Measurements from ENCODE around the gene ZNF837.

Gene ZNF837

DNA sequence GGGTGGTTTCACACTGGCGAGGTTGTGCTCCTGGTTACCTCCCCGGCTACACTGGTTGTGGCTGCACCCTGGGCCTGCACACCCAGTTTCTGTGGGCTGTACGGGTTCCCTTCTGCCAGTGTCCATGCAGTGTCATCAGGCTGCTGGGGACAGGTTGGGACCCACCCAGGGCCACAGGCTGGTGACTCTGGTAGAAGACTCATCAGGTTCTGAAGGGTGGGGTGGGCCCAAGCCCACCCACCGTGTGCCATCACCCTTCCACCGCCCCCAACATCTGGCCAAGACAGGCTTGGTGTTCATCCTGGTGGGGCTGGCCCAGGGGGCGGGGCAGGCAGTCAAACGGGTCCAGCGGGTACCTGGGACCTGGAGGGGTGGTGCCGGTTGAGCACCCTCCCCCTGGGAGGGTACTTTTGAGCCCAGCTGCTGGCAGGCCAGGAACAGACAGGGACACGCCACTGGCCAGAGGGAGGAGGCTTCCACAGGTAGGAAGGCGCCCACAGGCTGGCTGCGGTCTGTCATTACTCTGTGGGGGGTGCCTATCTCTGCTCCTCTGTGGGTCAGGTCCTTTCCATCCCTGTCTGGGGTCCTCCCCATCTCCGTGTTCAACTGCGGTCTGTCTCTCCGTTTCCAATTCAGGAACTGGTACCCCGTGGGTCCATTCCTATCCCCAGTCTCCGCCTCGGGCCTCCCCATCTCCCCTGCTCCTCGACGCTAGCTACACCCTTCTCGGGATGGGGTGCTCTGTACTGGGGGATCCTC, 14.6 kb upstream of the ZNF837 start, which contains the start of gene RNF225:
Gene RNF225, plus strand, starts transcription at position 437 of the 759 bp plus-strand sequence. CDS start 434 bp downstream, outside the sequence.
- Histone ChIP-seq H3K79me2 (ENCODE audit: insufficient read depth, low read length) (no peaks in the 10 kb centered on the region), H3K4me2 (ENCODE audit: low read length) (no peak within 1 kb of the TSS), H3K36me3 (ENCODE audit: insufficient read depth, low read length) (peaks cover 56% of the 10 kb centered on the region), H3K9me2 (ENCODE audit: low read depth, low read length) (no peaks in the 10 kb centered on the region), H3K9ac (ENCODE audit: low read length) (no peak within 1 kb of the TSS), H2AFZ (ENCODE audit: low read length) (no peak within 1 kb of the TSS), H4K20me1 (ENCODE audit: insufficient read depth, low read length) (no peaks in the 10 kb centered on the region), H3K9me3 (ENCODE audit: low read length) (no peaks in the 10 kb centered on the region), H3K4me3 (ENCODE audit: low read depth, low read length, poor library complexity, severe bottlenecking) (no peak within 1 kb of the TSS), H3F3A (ENCODE audit: insufficient read depth, low read length) (no peaks in the 10 kb centered on the region), H3K27me3 (ENCODE audit: insufficient read depth, low read length) (no peaks in the 10 kb centered on the region), H3K27ac (ENCODE audit: low read depth, low read length, poor library complexity, severe bottlenecking) (no peak within 1 kb of the TSS), H3K4me1 (ENCODE audit: insufficient read depth, low read length, severe bottlenecking) (peaks cover 5% of the 10 kb centered on the region)
- no peak for TF ChIP-seq EZH2 (IDR thresholded peaks at IDR 0.05; ENCODE audit: borderline replicate concordance, low read length)
- TF ChIP-seq, protein P1, sequence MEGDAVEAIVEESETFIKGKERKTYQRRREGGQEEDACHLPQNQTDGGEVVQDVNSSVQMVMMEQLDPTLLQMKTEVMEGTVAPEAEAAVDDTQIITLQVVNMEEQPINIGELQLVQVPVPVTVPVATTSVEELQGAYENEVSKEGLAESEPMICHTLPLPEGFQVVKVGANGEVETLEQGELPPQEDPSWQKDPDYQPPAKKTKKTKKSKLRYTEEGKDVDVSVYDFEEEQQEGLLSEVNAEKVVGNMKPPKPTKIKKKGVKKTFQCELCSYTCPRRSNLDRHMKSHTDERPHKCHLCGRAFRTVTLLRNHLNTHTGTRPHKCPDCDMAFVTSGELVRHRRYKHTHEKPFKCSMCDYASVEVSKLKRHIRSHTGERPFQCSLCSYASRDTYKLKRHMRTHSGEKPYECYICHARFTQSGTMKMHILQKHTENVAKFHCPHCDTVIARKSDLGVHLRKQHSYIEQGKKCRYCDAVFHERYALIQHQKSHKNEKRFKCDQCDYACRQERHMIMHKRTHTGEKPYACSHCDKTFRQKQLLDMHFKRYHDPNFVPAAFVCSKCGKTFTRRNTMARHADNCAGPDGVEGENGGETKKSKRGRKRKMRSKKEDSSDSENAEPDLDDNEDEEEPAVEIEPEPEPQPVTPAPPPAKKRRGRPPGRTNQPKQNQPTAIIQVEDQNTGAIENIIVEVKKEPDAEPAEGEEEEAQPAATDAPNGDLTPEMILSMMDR (IDR thresholded peaks at IDR 0.05; ENCODE audit: low read length), result no peak

DNA sequence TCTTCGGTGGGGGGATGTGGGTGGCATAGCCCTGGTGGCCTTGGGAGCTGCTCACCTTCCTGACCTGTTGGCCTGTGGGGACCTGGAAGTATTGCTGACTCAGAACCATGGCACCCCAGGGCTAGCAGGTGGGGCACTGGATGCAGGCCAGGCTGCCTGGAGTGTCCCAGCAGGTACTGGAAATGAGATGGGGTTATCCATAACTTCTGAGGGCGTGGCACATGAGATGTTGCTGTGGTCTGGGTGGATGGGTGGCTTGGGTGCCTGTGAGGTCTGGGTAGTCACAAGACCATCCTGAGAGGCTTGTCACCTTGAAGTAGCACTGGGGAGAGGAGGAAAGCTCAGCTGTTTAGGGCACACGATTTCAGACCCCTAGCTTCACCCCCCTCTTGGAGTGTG, 14.0 kb upstream of the ZNF837 start:
- H3K9me3 ChIP-seq (ENCODE audit: low read length), result no peaks in the 10 kb centered on the region
- H3K36me3 ChIP-seq (ENCODE audit: insufficient read depth, low read length), result peaks cover 62% of the 10 kb centered on the region
- no peak overlapping the region for H3K27ac ChIP-seq (ENCODE audit: low read depth, low read length, poor library complexity, severe bottlenecking)
- peaks cover 5% of the 10 kb centered on the region for H3K4me1 ChIP-seq (ENCODE audit: insufficient read depth, low read length, severe bottlenecking)
- no peak overlapping the region for H3K9ac ChIP-seq (ENCODE audit: low read length)
- no peaks in the 10 kb centered on the region for H3K9me2 ChIP-seq (ENCODE audit: low read depth, low read length)
- H2AFZ ChIP-seq (ENCODE audit: low read length), result no peak overlapping the region
- H3K4me3 ChIP-seq (ENCODE audit: low read depth, low read length, poor library complexity, severe bottlenecking), result no peak overlapping the region
- H3K4me2 ChIP-seq (ENCODE audit: low read length), result no peak overlapping the region
- H3K79me2 ChIP-seq (ENCODE audit: insufficient read depth, low read length), result no peaks in the 10 kb centered on the region
- no peaks in the 10 kb centered on the region for H4K20me1 ChIP-seq (ENCODE audit: insufficient read depth, low read length)
- no peaks in the 10 kb centered on the region for H3F3A ChIP-seq (ENCODE audit: insufficient read depth, low read length)
- no peaks in the 10 kb centered on the region for H3K27me3 ChIP-seq (ENCODE audit: insufficient read depth, low read length)
- TF ChIP-seq, protein P1 (IDR thresholded peaks at IDR 0.05; ENCODE audit: low read length), result no peak
- no peak for TF ChIP-seq EZH2 (IDR thresholded peaks at IDR 0.05; ENCODE audit: borderline replicate concordance, low read length)

DNA sequence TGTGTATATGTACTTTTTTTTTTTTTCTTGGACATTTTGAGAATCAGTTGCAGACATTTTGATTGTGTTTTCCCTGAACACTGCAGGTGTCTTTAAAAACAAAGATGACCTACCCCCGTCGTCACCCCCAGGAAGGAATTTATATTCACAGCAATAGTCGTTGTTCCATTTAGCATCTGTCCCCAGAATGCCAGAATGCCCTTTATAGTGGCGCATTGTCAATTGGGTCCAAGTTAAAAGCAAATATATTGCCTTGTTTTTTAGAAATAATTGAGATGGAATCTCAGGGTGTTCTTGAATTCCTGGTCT, 12.8 kb upstream of the ZNF837 start:
- Histone ChIP-seq H3K27me3 (ENCODE audit: insufficient read depth, low read length) (no peaks in the 10 kb centered on the region), H4K20me1 (ENCODE audit: insufficient read depth, low read length) (no peaks in the 10 kb centered on the region), H3K9me2 (ENCODE audit: low read depth, low read length) (no peaks in the 10 kb centered on the region), H3K4me2 (ENCODE audit: low read length) (no peak overlapping the region), H3K79me2 (ENCODE audit: insufficient read depth, low read length) (peaks cover 6% of the 10 kb centered on the region), H3K9ac (ENCODE audit: low read length) (no peak overlapping the region), H3K9me3 (ENCODE audit: low read length) (no peaks in the 10 kb centered on the region), H3F3A (ENCODE audit: insufficient read depth, low read length) (0 out of 2 replicates have a peak, but pooled peaks cover 4% of the 10 kb centered on the region), H3K4me1 (ENCODE audit: insufficient read depth, low read length, severe bottlenecking) (peaks cover 11% of the 10 kb centered on the region), H2AFZ (ENCODE audit: low read length) (no peak overlapping the region), H3K4me3 (ENCODE audit: low read depth, low read length, poor library complexity, severe bottlenecking) (no peak overlapping the region), H3K36me3 (ENCODE audit: insufficient read depth, low read length) (peaks cover 71% of the 10 kb centered on the region), H3K27ac (ENCODE audit: low read depth, low read length, poor library complexity, severe bottlenecking) (no peak overlapping the region)
- no peak for TF ChIP-seq EZH2 (IDR thresholded peaks at IDR 0.05; ENCODE audit: borderline replicate concordance, low read length)
- TF ChIP-seq, protein P1 (IDR thresholded peaks at IDR 0.05; ENCODE audit: low read length), result no peak
